ENCODE measurements around the gene CCDC179. TPM values are rescaled to one million over a fixed set of nuclear protein-coding genes. Genes with fewer than 3 reads are reported as not detected.

The CCDC179 gene
- total and polyA plus RNA-seq, 9 of the 15 experiments (the other 6 are each of a cell fraction or from before 2014, with no cell fraction given): not detected

- TF ChIP-seq C11orf30 (IDR thresholded peaks at IDR 0.05; ENCODE audit: low read depth) (peak; percentile 52; the same call in 1 of the 2 replicates), ZNF316 (IDR thresholded peaks at IDR 0.05) (peak; percentile 68), TCF7L2 (IDR thresholded peaks at IDR 0.05; ENCODE audit: low read depth, low read length) (no peak)
- no peak for FAIRE-seq
- no TSS peak for BruUV-seq (replicated peaks)
- POLR2A ChIA-PET: no interaction called here
- CTCF ChIA-PET (ENCODE audit: low intra/inter-chr PET ratio): no interaction called here
- no peaks in the 10 kb centered on the region for H3K4me1 ChIP-seq (replicated peaks in 1 of 2; ENCODE audit: control insufficient read depth in 2 of 2, insufficient read depth in 2 of 2, low read length in 2 of 2)
- H3K27me3 ChIP-seq (ENCODE audit: control insufficient read depth in 2 of 2, insufficient read depth in 2 of 2, low read length in 2 of 2): no peaks in the 10 kb centered on the region
- H3K9me1 ChIP-seq (ENCODE audit: control insufficient read depth, insufficient read depth, low read length): no peaks in the 10 kb centered on the region
- 0% methylated on average over 1 of the region's 1 CpG for WGBS (ENCODE audit: insufficient coverage, low coverage, missing lambda C conversion rate)
- no peak overlapping the region for H3K27ac ChIP-seq (ENCODE audit: extremely low read depth, low read depth, low read length)
- no peak overlapping the region for H3K9ac ChIP-seq (ENCODE audit: insufficient read depth in 1 of 2, low read depth in 2 of 2, low read length in 2 of 2)
- no peak for ATAC-seq
- no peak overlapping the region for H3K4me2 ChIP-seq (ENCODE audit: insufficient read depth, low read length)
- no peak for DNase-seq (ENCODE audit: extremely low read depth in 1 of 4, low spot score in 3 of 4)
- no peaks in the 10 kb centered on the region for H3K79me2 ChIP-seq (ENCODE audit: control insufficient read depth, insufficient read depth, low read length)
- no peaks in the 10 kb centered on the region for H4K20me1 ChIP-seq (replicated peaks; ENCODE audit: control insufficient read depth, insufficient read depth, low read length)
- no peak overlapping the region for H2AFZ ChIP-seq (ENCODE audit: low read depth, low read length)
- intact Hi-C loops (cut with micrococcal nuclease) (no loop called here), in situ Hi-C loops (cut with MboI) (no loop called here)
- H3K4me3 ChIP-seq: no peak overlapping the region
- no peaks in the 10 kb centered on the region for H3K9me3 ChIP-seq (replicated peaks; ENCODE audit: control insufficient read depth, insufficient read depth, low read depth, low read length)
- no peaks in the 10 kb centered on the region for H3K36me3 ChIP-seq (ENCODE audit: control insufficient read depth, insufficient read depth, low read length)
Observed at GRCh38 chr11:22846726-22847125, 13.5 kb downstream of the CCDC179 start.

GRCh38 chr11:22832315-22833015, 27.8 kb downstream of the CCDC179 start:
- no peak for ATAC-seq
- H3K9me3 ChIP-seq (replicated peaks; ENCODE audit: control insufficient read depth, insufficient read depth, low read depth, low read length): no peaks in the 10 kb centered on the region
- no peak overlapping the region for H2AFZ ChIP-seq (ENCODE audit: low read depth, low read length)
- H3K9me1 ChIP-seq (ENCODE audit: control insufficient read depth, insufficient read depth, low read length): no peaks in the 10 kb centered on the region
- H3K79me2 ChIP-seq (ENCODE audit: control insufficient read depth, insufficient read depth, low read length): peaks cover 16% of the 10 kb centered on the region
- FAIRE-seq: no peak
- CTCF ChIA-PET (ENCODE audit: low intra/inter-chr PET ratio): no interaction called here
- intact Hi-C loops (cut with micrococcal nuclease): no loop called here
- in situ Hi-C loops (cut with MboI): no loop called here
- peaks cover 0 to 7% of the 10 kb centered on the region in 2 experiments; a peak in 2 of 5 replicates for H3K4me1 ChIP-seq (replicated peaks in 1 of 2; ENCODE audit: control insufficient read depth in 2 of 2, insufficient read depth in 2 of 2, low read length in 2 of 2)
- H3K27ac ChIP-seq (ENCODE audit: extremely low read depth, low read depth, low read length): no peak overlapping the region
- POLR2A ChIA-PET: no interaction called here
- no peaks in the 10 kb centered on the region for H3K27me3 ChIP-seq (ENCODE audit: control insufficient read depth in 2 of 2, insufficient read depth in 2 of 2, low read length in 2 of 2)
- no peak overlapping the region for H3K4me3 ChIP-seq
- no peaks in the 10 kb centered on the region for H3K36me3 ChIP-seq (ENCODE audit: control insufficient read depth, insufficient read depth, low read length)
- no peak for TF ChIP-seq FUS (optimal IDR thresholded peaks at IDR 0.05; ENCODE audit: low read depth, low read length)
- TF ChIP-seq MEF2A (IDR thresholded peaks at IDR 0.05; ENCODE audit: control insufficient read depth, low read depth, low read length): peak; percentile 70; the same call in 1 of the 2 replicates
- no peak for TF ChIP-seq NR2C2 (CRISPR knock-in tag; IDR thresholded peaks at IDR 0.05)
- TF ChIP-seq NR2C2 (tag; IDR thresholded peaks at IDR 0.05): peak; percentile 65
- peak; percentile 79 for TF ChIP-seq FOSL1 (tag; conservative IDR thresholded peaks at IDR 0.05)
- 0 out of 2 replicates have a peak, but pooled peaks have one; percentile 14 for TF ChIP-seq CBFA2T2 (conservative IDR thresholded peaks at IDR 0.05)
- no peak for TF ChIP-seq ZNF23 (CRISPR knock-in tag; IDR thresholded peaks at IDR 0.05)
- no peak for TF ChIP-seq SRSF1 (IDR thresholded peaks at IDR 0.05; ENCODE audit: low read depth, low read length)
- TF ChIP-seq SRF (CRISPR knock-in tag; IDR thresholded peaks at IDR 0.05): no peak
- peak; percentile 62; the same call in 1 of the 2 replicates for TF ChIP-seq MEF2D (tag; conservative IDR thresholded peaks at IDR 0.05; ENCODE audit: low read depth)
- peak; percentile 36 for TF ChIP-seq DACH1 (IDR thresholded peaks at IDR 0.05; ENCODE audit: partially characterized antibody)
- TF ChIP-seq RBM17 (IDR thresholded peaks at IDR 0.05; ENCODE audit: borderline replicate concordance, low read depth, low read length): no peak
- no peaks in the 10 kb centered on the region for H4K20me1 ChIP-seq (replicated peaks; ENCODE audit: control insufficient read depth, insufficient read depth, low read length)
- H3K4me2 ChIP-seq (ENCODE audit: insufficient read depth, low read length): no peak overlapping the region
- no TSS peak for BruUV-seq (replicated peaks)
- DNase-seq (ENCODE audit: extremely low read depth in 1 of 4, low spot score in 3 of 4): no peak
- H3K9ac ChIP-seq (ENCODE audit: insufficient read depth in 1 of 2, low read depth in 2 of 2, low read length in 2 of 2): no peak overlapping the region
- WGBS (ENCODE audit: insufficient coverage, low coverage, missing lambda C conversion rate): 13% methylated on average over 3 of the region's 3 CpGs
